GM21619 (cell line): ENCODE results near the gene SBK1.
"Not testable (repeated sequence)": the region's sequence is repeated elsewhere in the genome, so short reads cannot be mapped to it uniquely, and the experiment has no call there.

Experiments used
- ATAC-seq: cut with Tn5 transposase; IDR thresholded peaks from one replicate; pipeline ENCODE4 v1.9.1; 2021; ENCODE audit not compliant: unreplicated experiment

Gene SBK1

GRCh38 chr16:28330232-28330631 is 37.9 kb downstream of the SBK1 start:
- ATAC-seq: not testable (repeated sequence)

GRCh38 chr16:28330981-28331380 is 38.7 kb downstream of the SBK1 start:
- ATAC-seq: not testable (repeated sequence)

GRCh38 chr16:28332632-28333031 is 40.3 kb downstream of the SBK1 start:
- not testable (repeated sequence) for ATAC-seq

GRCh38 chr16:28335678-28336077 is 43.4 kb downstream of the SBK1 start:
- not testable (repeated sequence) for ATAC-seq

- ATAC-seq: not testable (repeated sequence)
Observed at GRCh38 chr16:28336940-28337710, 44.8 kb downstream of the SBK1 start.

- not testable (repeated sequence) for ATAC-seq
Observed at GRCh38 chr16:28338230-28338629, 45.9 kb downstream of the SBK1 start.

GRCh38 chr16:28362600-28362999 is 70.3 kb downstream of the SBK1 start:
- ATAC-seq: not testable (repeated sequence)

GRCh38 chr16:28363408-28363807 is 71.1 kb downstream of the SBK1 start, which contains the start of gene NPIPB6:
Gene NPIPB6 (minus strand): TSS chr16:28363508. CDS start chr16:28362822, 686 bp downstream.
- ATAC-seq: not testable (repeated sequence)

GRCh38 chr16:28364268-28365173 is 72.2 kb downstream of the SBK1 start:
- ATAC-seq: peak; percentile 96

GRCh38 chr16:28367926-28368325 is 75.6 kb downstream of the SBK1 start:
- not testable (repeated sequence) for ATAC-seq
